HepG2 (cell line): Measurements from ENCODE around the gene CPSF4. TPM values are rescaled to one million over a fixed set of nuclear protein-coding genes. Genes with fewer than 3 reads are reported as not detected.
A peak's percentile ranks its signal among the peaks of the same experiment; 100 is the strongest.

Source experiments
- GMEB2 ChIP-seq: IDR thresholded peaks from 2 replicates; pipeline ENCODE4 v1.6.1; 2016; ENCODE audit warnings: missing biosample characterization, missing genetic modification reagents, low read depth
- GTF2F1 ChIP-seq: fragments of 150-350 bp; IDR thresholded peaks from 2 replicates; pipeline ENCODE4 v1.6.1; 2014; ENCODE audit warnings: low read length
- HES4 ChIP-seq: sonication (generic); formaldehyde crosslinking; IDR thresholded peaks from 2 replicates; pipeline ENCODE4 v1.9.0; 2021; ENCODE audit warnings: mild to moderate bottlenecking, missing genetic modification reagents, borderline replicate concordance
- HOXA5 ChIP-seq: sonication (generic); formaldehyde crosslinking; IDR thresholded peaks from 2 replicates; pipeline ENCODE4 v1.4.0; 2020; ENCODE audit warnings: missing genetic modification reagents
- KLF6 ChIP-seq: IDR thresholded peaks from 2 replicates; pipeline ENCODE4 v1.8.0; 2016; ENCODE audit warnings: missing biosample characterization, missing genetic modification reagents
- NAIF1 ChIP-seq: sonication (generic); formaldehyde crosslinking; IDR thresholded peaks from 2 replicates; pipeline ENCODE4 v1.5.0; 2020; ENCODE audit warnings: mild to moderate bottlenecking, missing genetic modification reagents, borderline replicate concordance
- PHB2 ChIP-seq: fragments of 450-650 bp; IDR thresholded peaks from 2 replicates; pipeline ENCODE4 v1.6.1; 2018; ENCODE audit not compliant: partially characterized antibody
- POLR2G ChIP-seq: fragments of 200-400 bp; formaldehyde crosslinking; IDR thresholded peaks from 2 replicates; pipeline ENCODE4 v1.6.1; 2018; ENCODE audit warnings: mild to moderate bottlenecking, low read depth, low read length, moderate library complexity
- RAD51 ChIP-seq: fragments of 450-650 bp; IDR thresholded peaks from 2 replicates; pipeline ENCODE4 v1.6.1; 2016; ENCODE audit warnings: borderline replicate concordance
- RORA ChIP-seq: sonication (generic); formaldehyde crosslinking; IDR thresholded peaks from 2 replicates; pipeline ENCODE4 v1.5.0; 2020; ENCODE audit warnings: mild to moderate bottlenecking, missing genetic modification reagents, moderate library complexity
- RXRA ChIP-seq: sonication (generic); formaldehyde crosslinking; IDR thresholded peaks from 2 replicates; pipeline ENCODE4 v1.5.1; 2020; ENCODE audit warnings: missing genetic modification reagents
- SMARCE1 ChIP-seq: fragments of 450-650 bp; IDR thresholded peaks from 2 replicates; pipeline ENCODE4 v1.6.1; 2017; ENCODE audit warnings: borderline replicate concordance
- SOX6 ChIP-seq, 2 experiments: fragments of 450-650 bp in 1 of 2; sonication (generic) in 1 of 2; formaldehyde crosslinking in 1 of 2; IDR thresholded peaks; 2 replicates each; pipeline versions ENCODE4 v1.4.0 to v1.6.1; 2017 to 2020; ENCODE audit warnings: antibody characterized with exemption in 1 of 2, mild to moderate bottlenecking in 1 of 2, missing genetic modification reagents in 1 of 2
- TMF1 ChIP-seq: sonication (generic); formaldehyde crosslinking; IDR thresholded peaks from 2 replicates; pipeline ENCODE4 v1.8.1; 2022; ENCODE audit warnings: low read depth, missing genetic modification reagents
- TRIM24 ChIP-seq: sonication (generic); formaldehyde crosslinking; IDR thresholded peaks from 2 replicates; pipeline ENCODE4 v1.8.0; 2022; ENCODE audit warnings: mild to moderate bottlenecking, missing genetic modification reagents
- ZBTB7B ChIP-seq: sonication (generic); formaldehyde crosslinking; IDR thresholded peaks from 2 replicates; pipeline ENCODE4 v1.4.0; 2020; ENCODE audit warnings: missing genetic modification reagents
- ZC3H4 ChIP-seq: sonication (generic); formaldehyde crosslinking; IDR thresholded peaks from 2 replicates; pipeline ENCODE4 v1.4.0; 2020; ENCODE audit warnings: missing genetic modification reagents, borderline replicate concordance
- ZFX ChIP-seq: sonication (generic); formaldehyde crosslinking; IDR thresholded peaks from 2 replicates; pipeline ENCODE4 v1.4.0; 2020; ENCODE audit warnings: mild to moderate bottlenecking, low read depth, missing genetic modification reagents, moderate library complexity
- ZNF318 ChIP-seq: sonication (generic); formaldehyde crosslinking; IDR thresholded peaks from 2 replicates; pipeline ENCODE4 v1.4.0; 2020; ENCODE audit warnings: mild to moderate bottlenecking, missing genetic modification reagents
- ZNF326 ChIP-seq: sonication (generic); formaldehyde crosslinking; IDR thresholded peaks from 2 replicates; pipeline ENCODE4 v1.4.0; 2020; ENCODE audit warnings: missing genetic modification reagents, borderline replicate concordance
- ZNF441 ChIP-seq: sonication (generic); formaldehyde crosslinking; IDR thresholded peaks from 2 replicates; pipeline ENCODE4 v1.7.0; 2021; ENCODE audit warnings: missing genetic modification reagents, borderline replicate concordance
- ZNF576 ChIP-seq: sonication (generic); formaldehyde crosslinking; IDR thresholded peaks from 2 replicates; pipeline ENCODE4 v1.4.0; 2020; ENCODE audit warnings: mild to moderate bottlenecking, missing genetic modification reagents
- ZNF75D ChIP-seq: sonication (generic); formaldehyde crosslinking; IDR thresholded peaks from 2 replicates; pipeline ENCODE4 v1.8.1; 2023; ENCODE audit warnings: missing genetic modification reagents, mild to moderate bottlenecking, borderline replicate concordance
- polyA plus RNA-seq, 8 experiments: library from polyadenylated mRNA; depleted of rRNA in 3 of 8; stranded (reverse) in 7 of 8; unstranded in 1 of 8; fragments of >200 nt; fragmentation: Illumina TruSeq in 4 of 8; extraction: Trizol in 4 of 8; gene quantifications; 2 replicates each; pipeline versions ENCODE4 v1.2.1 to v1.2.3, GENCODE V29; 2011 to 2016; ENCODE audit warnings: low read depth in 4 of 8, missing spikeins in 1 of 8, mixed read lengths in 1 of 8; ENCODE audit not compliant: insufficient read depth in 1 of 8
- total RNA-seq, 5 experiments: library from RNA; depleted of rRNA; stranded (reverse); fragments of >200 nt; fragmentation: Illumina TruSeq; extraction: Trizol; gene quantifications; 2 replicates each; pipeline ENCODE4 v1.2.3, GENCODE V29; 2016; ENCODE audit warnings: low read depth in 1 of 5

Gene CPSF4
- total and polyA plus RNA-seq, 2 of the 13 experiments (the other 11 are each of a cell fraction or from before 2014, with no cell fraction given), result 34.1 to 49.6 TPM

GRCh38 chr7:99407872-99408378 lies 30.8 kb upstream of the CPSF4 start (continued):
- TF ChIP-seq ZNF441 (0 out of 2 replicates have a peak, but pooled peaks have one; percentile 26), HES4 (CRISPR knock-in tag) (no peak), ZNF75D (peak; percentile 53; the same call in 1 of the 2 replicates), KLF6 (peak; percentile 14; the same call in 1 of the 2 replicates), RXRA (no peak), TRIM24 (CRISPR knock-in tag) (no peak), POLR2G (no peak), ZNF326 (CRISPR knock-in tag) (no peak), RORA (CRISPR knock-in tag) (no peak), TMF1 (CRISPR knock-in tag) (no peak), GTF2F1 (no peak), PHB2 (no peak), SMARCE1 (no peak), ZNF318 (CRISPR knock-in tag) (peak; percentile 76; the same call in 1 of the 2 replicates), ZFX (CRISPR knock-in tag) (no peak), SOX6 (IDR thresholded peaks at IDR 0.05) (no peak), SOX6 (CRISPR knock-in tag; IDR thresholded peaks at IDR 0.05) (no peak), GMEB2 (CRISPR knock-in tag) (no peak), ZNF576 (CRISPR knock-in tag) (no peak), ZBTB7B (CRISPR knock-in tag) (no peak), ZC3H4 (CRISPR knock-in tag) (no peak), RAD51 (no peak), NAIF1 (CRISPR knock-in tag) (no peak), HOXA5 (CRISPR knock-in tag) (no peak)
